Measurements from ENCODE around the gene MEIKIN.

MEIKIN gene

GRCh38 chr5:131974016-131974415 is 28.6 kb upstream of the MEIKIN start:
- no peak for DNase-seq (ENCODE audit: low read depth in 1 of 2, low spot score in 1 of 2)

GRCh38 chr5:131973089-131973712 is 27.7 kb upstream of the MEIKIN start:
- no peak for DNase-seq (ENCODE audit: low read depth in 1 of 2, low spot score in 1 of 2)

DNA sequence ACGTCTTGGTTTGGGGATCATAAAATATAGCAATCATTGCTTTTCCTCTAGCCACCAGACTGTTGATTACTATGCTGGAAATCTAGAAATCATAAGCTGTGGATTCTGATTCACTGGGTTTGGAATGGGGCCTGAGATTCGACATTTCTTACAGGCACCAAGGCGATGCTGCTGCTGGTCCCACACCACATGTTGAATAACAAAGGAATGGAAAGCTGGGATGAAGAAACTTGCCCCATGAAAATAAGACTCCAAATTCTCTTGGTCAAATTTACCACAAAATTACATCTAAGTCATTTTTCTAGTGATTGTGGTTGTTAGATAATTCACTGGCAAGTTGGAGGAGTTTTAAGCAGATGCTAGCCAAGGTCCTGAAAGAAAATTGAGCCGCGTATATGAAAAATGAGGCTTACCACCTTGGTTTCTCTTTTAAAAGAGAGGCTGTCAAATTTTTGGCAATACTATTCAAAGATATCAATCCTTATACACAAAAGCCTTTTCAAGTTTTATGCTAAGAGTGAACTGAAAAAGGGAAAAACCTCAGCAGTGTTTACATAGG is 23.0 kb upstream of the MEIKIN start:
- no peak for DNase-seq (ENCODE audit: low read depth in 1 of 2, low spot score in 1 of 2)

GRCh38 chr5:131966551-131966950 is 21.1 kb upstream of the MEIKIN start:
- DNase-seq (ENCODE audit: low read depth in 1 of 2, low spot score in 1 of 2), result no peak

GRCh38 chr5:131965826-131966415 is 20.5 kb upstream of the MEIKIN start:
- no peak for DNase-seq (ENCODE audit: low read depth in 1 of 2, low spot score in 1 of 2)

DNA sequence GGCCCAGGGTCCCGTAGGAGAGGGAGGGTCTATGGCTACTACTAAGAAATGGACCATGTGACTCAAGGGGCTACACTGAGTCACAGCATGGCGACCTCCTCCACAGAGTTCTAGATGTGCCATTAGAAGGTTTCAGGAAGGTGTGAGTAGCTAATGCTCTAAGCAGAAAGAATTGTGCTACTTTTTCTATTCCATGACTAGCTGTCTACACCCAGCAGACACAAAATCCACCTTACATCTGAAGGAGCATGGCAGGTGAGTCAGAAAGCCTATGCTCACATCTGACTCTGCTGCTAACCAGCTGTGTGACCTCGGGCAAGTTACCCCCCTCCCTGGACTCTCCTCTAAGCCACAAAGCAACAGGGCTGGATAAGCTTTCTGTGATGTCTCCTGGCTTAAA is 14.4 kb upstream of the MEIKIN start:
- no peak for DNase-seq (ENCODE audit: low read depth in 1 of 2, low spot score in 1 of 2)

- no peak for DNase-seq (ENCODE audit: low read depth in 1 of 2, low spot score in 1 of 2)
Measured at GRCh38 chr5:131959136-131959535, 13.7 kb upstream of the MEIKIN start.

DNA sequence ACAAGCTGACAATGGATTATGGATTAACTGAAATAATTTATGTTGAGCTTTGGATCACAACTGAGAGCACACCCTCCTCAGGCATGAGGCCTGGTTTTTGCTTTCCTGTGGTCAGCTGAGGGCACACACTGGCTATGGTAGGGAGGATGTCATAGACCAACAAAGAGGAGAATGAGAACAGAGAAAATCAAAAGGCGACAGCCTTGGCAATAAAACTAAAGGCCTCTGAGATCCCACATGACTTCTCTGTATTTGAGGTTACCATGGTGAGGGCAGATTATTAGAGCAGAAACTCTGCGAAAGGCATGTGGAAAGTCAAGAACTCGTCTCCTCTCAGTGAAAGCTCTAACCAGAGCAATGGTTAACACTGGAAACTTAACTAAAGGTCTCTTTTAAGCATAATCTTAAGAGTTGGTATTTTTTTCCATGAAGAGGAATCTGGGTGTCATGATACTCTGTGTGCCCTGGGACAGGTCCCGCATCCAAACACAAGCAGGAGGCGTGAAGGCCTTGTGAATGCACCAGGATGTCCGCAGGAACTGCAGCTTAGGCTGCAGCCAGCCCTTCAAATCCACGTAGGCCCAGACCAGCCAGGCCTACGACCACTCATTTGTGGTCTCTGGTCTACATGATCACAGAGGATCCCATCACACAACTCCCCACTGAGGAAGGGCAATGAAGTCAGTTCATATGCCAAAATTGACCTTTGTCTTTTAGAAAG is 12.4 kb upstream of the MEIKIN start:
- DNase-seq (ENCODE audit: low read depth in 1 of 2, low spot score in 1 of 2), result no peak

- DNase-seq (ENCODE audit: low read depth in 1 of 2, low spot score in 1 of 2), result no peak
Measured at GRCh38 chr5:131953969-131954368, 8.5 kb upstream of the MEIKIN start.

DNA sequence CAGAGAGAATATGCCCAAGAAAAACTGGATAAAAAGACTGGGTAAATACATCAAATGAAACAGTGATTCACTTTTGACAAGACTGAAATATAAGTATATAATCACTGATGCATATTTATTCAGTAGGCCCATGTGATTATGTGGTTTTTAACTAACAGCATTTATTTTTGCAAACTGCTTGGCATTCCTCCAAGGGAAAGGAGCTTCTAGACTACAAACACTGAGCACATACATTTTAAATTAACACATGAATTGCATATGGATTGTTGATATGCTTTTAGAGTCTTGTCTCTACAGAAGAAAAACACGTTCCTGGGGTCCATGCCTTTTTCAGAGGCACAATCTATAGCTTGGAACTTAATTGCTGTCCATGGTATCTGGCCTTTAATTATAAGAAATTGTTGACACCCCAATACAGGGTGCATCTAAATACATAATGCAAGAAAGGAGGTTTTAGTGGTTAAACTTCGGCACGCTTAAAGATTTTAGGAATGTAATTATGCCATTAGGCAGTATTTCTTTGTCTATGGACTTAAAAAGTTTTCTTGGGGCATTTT is 6.9 kb upstream of the MEIKIN start:
- no peak for DNase-seq (ENCODE audit: low read depth in 1 of 2, low spot score in 1 of 2)

GRCh38 chr5:131950706-131951105 is 5.2 kb upstream of the MEIKIN start:
- no peak for DNase-seq (ENCODE audit: low read depth in 1 of 2, low spot score in 1 of 2)

DNA sequence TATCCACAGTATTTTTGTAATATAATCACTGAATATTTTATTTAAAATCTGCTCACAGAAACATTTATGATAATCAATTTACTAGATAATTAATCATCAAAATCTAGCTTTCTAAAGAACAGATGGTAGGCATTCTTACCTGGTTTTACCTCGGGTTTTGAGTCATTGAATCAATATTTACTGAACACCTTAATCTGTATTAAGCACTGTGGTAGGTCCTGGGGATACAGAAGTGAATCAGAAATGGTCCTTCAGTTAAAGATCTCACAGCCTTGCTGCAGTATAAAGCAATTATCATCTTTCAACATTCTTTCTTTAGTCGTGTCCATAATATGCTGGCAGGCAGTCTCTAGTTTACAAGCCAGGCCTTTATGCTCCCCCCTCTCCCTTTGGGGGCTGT is 2.0 kb upstream of the MEIKIN start:
- DNase-seq (ENCODE audit: low read depth in 1 of 2, low spot score in 1 of 2), result no peak

GRCh38 chr5:131944702-131945550 is 537 bp downstream of the MEIKIN start:
- DNase-seq (ENCODE audit: low read depth in 1 of 2, low spot score in 1 of 2), result no peak

DNA sequence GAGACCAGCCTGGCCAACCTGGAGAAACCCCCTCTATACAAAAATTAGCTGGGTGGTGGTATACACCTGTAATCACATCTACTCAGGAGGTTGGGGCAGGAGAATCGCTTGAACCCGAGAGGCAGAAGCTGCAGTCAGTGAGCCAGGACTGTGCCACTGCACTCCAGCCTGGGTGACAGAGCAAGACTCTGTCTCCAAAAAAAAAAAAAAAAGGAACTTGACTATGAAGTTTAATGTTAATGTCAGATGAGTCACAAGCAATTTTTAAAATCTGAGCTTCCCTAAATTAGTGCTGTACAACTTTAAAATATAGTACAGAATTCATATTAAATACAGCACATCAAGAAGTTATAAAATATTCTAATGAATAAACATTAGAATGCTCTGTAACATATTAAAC is 1.5 kb downstream of the MEIKIN start:
- no peak for DNase-seq (ENCODE audit: low read depth in 1 of 2, low spot score in 1 of 2)

DNA sequence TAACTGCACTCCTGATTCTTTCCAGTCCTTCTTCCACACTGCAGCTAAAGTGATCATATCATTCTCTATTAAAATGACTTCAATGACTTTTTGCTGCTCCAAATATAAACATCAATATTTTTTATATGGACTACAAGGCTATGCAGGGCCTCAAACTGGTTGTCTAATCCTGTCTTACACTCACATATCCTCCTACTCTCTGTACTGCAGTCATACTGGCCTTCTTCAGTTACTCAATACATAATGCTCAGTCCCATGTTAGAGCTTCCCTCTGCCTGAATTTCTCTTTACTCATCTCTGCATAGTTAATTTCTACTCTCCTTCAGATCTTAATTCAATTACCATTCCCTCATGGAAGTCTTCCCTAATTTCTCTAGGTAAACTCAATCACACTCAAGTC is 3.4 kb downstream of the MEIKIN start:
- no peak for DNase-seq (ENCODE audit: low read depth in 1 of 2, low spot score in 1 of 2)

DNA sequence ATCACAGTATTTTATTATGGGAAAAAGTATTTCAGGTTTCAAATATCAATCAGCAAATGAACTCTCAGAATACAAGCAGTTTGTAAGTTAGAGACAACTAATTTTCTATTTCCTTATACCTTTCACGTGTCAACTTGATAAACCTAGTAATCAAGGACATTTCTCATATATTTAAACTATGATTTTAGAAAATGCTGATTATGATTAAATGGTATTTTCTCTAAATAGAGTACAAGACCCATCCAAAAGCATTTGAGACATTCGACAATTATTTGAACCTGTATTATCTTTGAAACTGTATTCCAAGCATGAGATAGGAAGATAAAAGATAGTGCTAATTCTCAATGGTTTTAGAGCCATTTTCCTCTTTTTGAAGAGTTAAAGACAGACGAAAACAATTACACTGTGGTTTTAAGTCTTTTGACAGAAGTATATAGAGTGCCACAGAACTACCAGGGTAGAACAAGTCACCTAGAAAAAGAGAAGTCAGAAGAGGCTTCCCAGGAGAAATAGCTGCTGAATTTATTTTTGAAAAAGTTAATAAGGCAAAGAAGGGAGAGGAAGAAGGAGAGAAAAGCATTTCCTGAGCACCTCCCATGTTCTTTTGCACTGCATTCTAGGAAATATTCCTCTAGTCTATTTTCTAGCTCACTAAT is 5.6 kb downstream of the MEIKIN start:
- no peak for DNase-seq (ENCODE audit: low read depth in 1 of 2, low spot score in 1 of 2)

GRCh38 chr5:131932235-131932634 is 13.2 kb downstream of the MEIKIN start:
- DNase-seq (ENCODE audit: low read depth in 1 of 2, low spot score in 1 of 2), result no peak

GRCh38 chr5:131928957-131929356 is 16.5 kb downstream of the MEIKIN start:
- DNase-seq (ENCODE audit: low read depth in 1 of 2, low spot score in 1 of 2), result no peak

DNA sequence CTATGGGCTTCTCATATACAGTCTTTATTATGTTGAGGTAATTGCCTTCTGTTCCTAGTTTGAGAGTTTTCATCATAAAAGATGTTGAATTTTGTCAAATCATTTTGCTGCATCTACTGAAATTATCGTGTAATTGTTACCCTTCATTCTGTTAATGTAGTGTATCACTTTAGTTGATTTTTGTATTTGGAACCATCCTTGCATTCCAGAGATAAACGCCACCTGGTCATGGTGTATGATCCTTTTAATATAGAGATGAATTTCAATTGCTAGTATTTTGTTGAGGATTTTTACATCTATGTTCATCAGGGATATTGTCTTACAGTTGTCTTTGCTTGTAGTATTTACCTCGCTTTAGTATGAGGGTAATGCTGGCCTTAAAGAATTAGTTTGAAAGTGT is 19.3 kb downstream of the MEIKIN start:
- DNase-seq (ENCODE audit: low read depth in 1 of 2, low spot score in 1 of 2), result no peak

- no peak for DNase-seq (ENCODE audit: low read depth in 1 of 2, low spot score in 1 of 2)
Measured at GRCh38 chr5:131916481-131916880, 29.0 kb downstream of the MEIKIN start.

GRCh38 chr5:131914472-131914871 is 31.0 kb downstream of the MEIKIN start:
- DNase-seq (ENCODE audit: low read depth in 1 of 2, low spot score in 1 of 2), result no peak
